WTC11 (cell line): ENCODE results near the gene LRP11.

Source experiments
- ATF2 ChIP-seq: sonication (generic); formaldehyde crosslinking; IDR thresholded peaks from 2 replicates; pipeline ENCODE4 v1.8.1; 2022; ENCODE audit warnings: low read depth, missing genetic modification reagents, borderline replicate concordance
- ATF3 ChIP-seq: sonication (generic); formaldehyde crosslinking; conservative IDR thresholded peaks from 2 replicates; pipeline ENCODE4 v1.8.1; 2022; ENCODE audit warnings: mild to moderate bottlenecking, missing genetic modification reagents
- CTCF ChIP-seq: fragments of 200-600 bp; IDR thresholded peaks from 2 replicates; pipeline ENCODE4 v1.8.0; 2022; ENCODE audit warnings: antibody characterized with exemption
- ETV6 ChIP-seq: sonication (generic); formaldehyde crosslinking; IDR thresholded peaks from 2 replicates; pipeline ENCODE4 v1.8.1; 2022; ENCODE audit warnings: mild to moderate bottlenecking, missing genetic modification reagents
- NFATC4 ChIP-seq: fragments of 250-450 bp; sonication (Bioruptor Pico); IDR thresholded peaks from 2 replicates; pipeline ENCODE4 v1.9.0; 2021; ENCODE audit warnings: mild to moderate bottlenecking
- RELA ChIP-seq: sonication (generic); formaldehyde crosslinking; IDR thresholded peaks from 2 replicates; pipeline ENCODE4 v1.8.1; 2022; ENCODE audit warnings: missing genetic modification reagents, mild to moderate bottlenecking, borderline replicate concordance
- SP1 ChIP-seq: sonication (generic); formaldehyde crosslinking; conservative IDR thresholded peaks from 2 replicates; pipeline ENCODE4 v1.8.1; 2022; ENCODE audit warnings: missing genetic modification reagents
- TEAD4 ChIP-seq: sonication (generic); formaldehyde crosslinking; IDR thresholded peaks from 2 replicates; pipeline ENCODE4 v1.8.0; 2022; ENCODE audit warnings: mild to moderate bottlenecking, missing genetic modification reagents
- TP53 ChIP-seq: sonication (generic); formaldehyde crosslinking; IDR thresholded peaks from 2 replicates; pipeline ENCODE4 v1.8.1; 2023; ENCODE audit warnings: mild to moderate bottlenecking, missing genetic modification reagents

GRCh38 chr6:149852180-149852579 is 12.0 kb downstream of the LRP11 start:
- TF ChIP-seq RELA (CRISPR knock-in tag) (no peak), CTCF (no peak), NFATC4 (CRISPR knock-in tag) (no peak), SP1 (CRISPR knock-in tag) (no peak), ATF2 (CRISPR knock-in tag) (no peak), TEAD4 (CRISPR knock-in tag) (no peak), TP53 (CRISPR knock-in tag) (no peak), ETV6 (no peak), ATF3 (CRISPR knock-in tag) (no peak)
